ENCODE results near the gene WASF3. TPM values are rescaled to one million over a fixed set of nuclear protein-coding genes. Genes with fewer than 3 reads are reported as not detected.

The WASF3 gene
- polyA plus RNA-seq, 3 donors, result not detected

DNA sequence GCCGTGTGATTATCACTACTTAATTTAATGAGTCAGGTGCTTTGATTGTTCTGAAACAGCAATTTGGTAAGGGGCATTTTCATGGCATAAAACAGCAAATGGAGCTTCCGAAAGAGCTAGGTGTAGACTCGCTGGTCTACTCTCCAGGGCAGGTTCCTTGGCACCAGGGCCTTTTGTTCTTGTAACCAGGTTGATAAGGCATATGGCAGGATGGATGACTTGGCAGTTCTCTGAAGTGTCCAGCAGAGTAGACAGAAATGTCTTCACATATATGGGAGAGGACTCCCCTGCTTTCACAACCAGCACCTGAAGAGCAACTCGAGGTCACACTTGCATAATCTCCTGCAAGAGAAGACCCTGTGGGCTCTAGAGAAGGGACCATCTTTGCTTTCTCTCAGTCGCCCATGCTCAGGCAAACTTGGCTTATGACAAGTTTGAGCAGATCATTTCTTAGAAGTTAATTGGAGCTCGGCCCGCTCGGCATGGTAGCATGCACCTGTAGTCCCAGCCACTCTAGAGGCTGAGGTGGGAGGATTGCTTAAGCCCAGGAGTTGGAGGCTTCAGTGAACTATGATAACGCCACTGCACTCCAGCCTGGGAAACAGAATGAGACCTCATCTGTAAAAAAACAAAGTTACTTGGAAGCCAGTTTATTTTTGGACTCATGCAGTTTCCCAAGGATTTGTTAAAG, 23.3 kb upstream of the WASF3 start:
- TF ChIP-seq, protein P1, sequence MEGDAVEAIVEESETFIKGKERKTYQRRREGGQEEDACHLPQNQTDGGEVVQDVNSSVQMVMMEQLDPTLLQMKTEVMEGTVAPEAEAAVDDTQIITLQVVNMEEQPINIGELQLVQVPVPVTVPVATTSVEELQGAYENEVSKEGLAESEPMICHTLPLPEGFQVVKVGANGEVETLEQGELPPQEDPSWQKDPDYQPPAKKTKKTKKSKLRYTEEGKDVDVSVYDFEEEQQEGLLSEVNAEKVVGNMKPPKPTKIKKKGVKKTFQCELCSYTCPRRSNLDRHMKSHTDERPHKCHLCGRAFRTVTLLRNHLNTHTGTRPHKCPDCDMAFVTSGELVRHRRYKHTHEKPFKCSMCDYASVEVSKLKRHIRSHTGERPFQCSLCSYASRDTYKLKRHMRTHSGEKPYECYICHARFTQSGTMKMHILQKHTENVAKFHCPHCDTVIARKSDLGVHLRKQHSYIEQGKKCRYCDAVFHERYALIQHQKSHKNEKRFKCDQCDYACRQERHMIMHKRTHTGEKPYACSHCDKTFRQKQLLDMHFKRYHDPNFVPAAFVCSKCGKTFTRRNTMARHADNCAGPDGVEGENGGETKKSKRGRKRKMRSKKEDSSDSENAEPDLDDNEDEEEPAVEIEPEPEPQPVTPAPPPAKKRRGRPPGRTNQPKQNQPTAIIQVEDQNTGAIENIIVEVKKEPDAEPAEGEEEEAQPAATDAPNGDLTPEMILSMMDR (IDR thresholded peaks at IDR 0.05), result no peak
- Histone ChIP-seq H4K20me1 (ENCODE audit: insufficient read depth, low read length) (no peaks in the 10 kb centered on the region), H3K36me3 (replicated peaks in 1 of 2; ENCODE audit: control insufficient read depth in 1 of 2, insufficient read depth in 2 of 2, low read length in 2 of 2) (no peaks in the 10 kb centered on the region), H3K27me3 (ENCODE audit: control insufficient read depth in 2 of 2, insufficient read depth in 2 of 2, low read length in 2 of 2) (no peaks in the 10 kb centered on the region), H3K9ac (ENCODE audit: insufficient read depth, low read length, poor library complexity, severe bottlenecking) (no peak overlapping the region), H3K79me2 (ENCODE audit: insufficient read depth, low read length) (no peaks in the 10 kb centered on the region), H3K4me1 (ENCODE audit: control insufficient read depth in 1 of 2, insufficient read depth in 2 of 2, low read length in 2 of 2) (no peaks in the 10 kb centered on the region), H2AFZ (ENCODE audit: insufficient read depth, low read depth, low read length, poor library complexity, severe bottlenecking) (no peak overlapping the region), H3K9me3 (replicated peaks in 1 of 2; ENCODE audit: control insufficient read depth in 1 of 2, insufficient read depth in 1 of 2, low read length in 2 of 2) (no peaks in the 10 kb centered on the region), H3K27ac (ENCODE audit: low read depth in 1 of 2, low read length in 2 of 2) (no peak overlapping the region), H3K4me3 (replicated peaks in 1 of 3; ENCODE audit: low read depth in 2 of 3, low read length in 3 of 3) (no peak overlapping the region), H3K4me2 (replicated peaks; ENCODE audit: extremely low read depth, low read length, poor library complexity, severe bottlenecking) (no peak overlapping the region)
- peaks cover 0 to 2% (median 0%) of the 10 kb centered on the region in 7 donors for H3K9me3 Mint-ChIP-seq
- H3K27ac Mint-ChIP-seq, result peak overlapping the region in 1 of 7 donors; percentile 43
- H3K4me3 Mint-ChIP-seq, result no peak overlapping the region
- no peaks in the 10 kb centered on the region for H3K4me1 Mint-ChIP-seq
- WGBS (ENCODE audit: insufficient coverage), result 90% methylated on average over 7 of the region's 9 CpGs
- intact Hi-C loops (cut with micrococcal nuclease), result no loop called here
- no peak for DNase-seq
- H3K27me3 Mint-ChIP-seq (ENCODE audit: low read depth in 3 of 3), result peaks cover 0 to 2% (median 2%) of the 10 kb centered on the region in 3 donors
- no peaks in the 10 kb centered on the region for H3K36me3 Mint-ChIP-seq

DNA sequence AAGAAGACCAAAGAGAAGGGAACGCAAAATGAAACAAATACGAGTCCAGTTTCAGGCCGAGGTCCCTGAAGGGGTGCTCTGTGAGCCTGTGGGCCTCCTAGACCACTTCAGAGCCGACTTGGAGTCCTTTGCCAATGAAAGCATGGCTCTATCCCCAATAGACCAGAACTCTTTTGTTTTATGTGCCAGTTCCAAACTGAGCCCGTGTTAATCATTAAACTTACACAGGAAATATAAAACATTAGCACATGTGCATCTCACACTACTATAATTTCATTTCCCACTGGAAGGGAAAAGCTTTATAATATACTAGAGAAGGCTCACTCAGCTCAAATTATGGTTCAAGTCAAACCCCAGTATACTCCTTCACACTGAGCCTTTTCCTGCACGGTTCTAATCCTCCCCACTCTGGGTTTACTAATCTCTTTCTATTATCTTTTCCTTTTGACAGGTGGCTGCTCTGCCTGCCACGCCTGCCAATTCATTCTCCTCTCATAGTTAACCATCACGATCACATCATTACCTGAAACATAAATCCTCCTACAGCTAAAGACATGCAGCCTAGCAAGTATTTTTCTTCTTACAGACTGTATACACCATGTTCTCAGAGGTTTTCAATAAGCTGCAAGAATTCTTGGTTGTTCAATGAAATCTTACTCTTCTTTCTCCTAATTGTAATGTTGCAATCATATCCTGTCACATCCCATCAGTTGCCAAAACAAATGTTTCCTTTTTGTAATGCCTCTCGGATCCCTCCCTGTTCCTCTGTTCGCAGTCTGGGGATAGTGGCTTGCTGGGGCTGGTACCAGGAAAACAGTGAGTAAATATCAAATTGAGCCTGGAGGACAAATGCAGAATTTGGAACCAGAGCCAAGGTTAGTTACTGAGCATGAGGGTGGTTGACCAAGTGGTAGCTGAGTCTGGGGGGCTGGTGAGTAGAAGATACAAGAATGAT, 18.8 kb upstream of the WASF3 start:
- H3K4me3 Mint-ChIP-seq, result no peak overlapping the region
- Histone ChIP-seq H4K20me1 (ENCODE audit: insufficient read depth, low read length) (no peaks in the 10 kb centered on the region), H3K4me2 (replicated peaks; ENCODE audit: extremely low read depth, low read length, poor library complexity, severe bottlenecking) (no peak overlapping the region), H3K27ac (ENCODE audit: low read depth in 1 of 2, low read length in 2 of 2) (no peak overlapping the region), H3K9ac (ENCODE audit: insufficient read depth, low read length, poor library complexity, severe bottlenecking) (no peak overlapping the region), H3K9me3 (replicated peaks in 1 of 2; ENCODE audit: control insufficient read depth in 1 of 2, insufficient read depth in 1 of 2, low read length in 2 of 2) (no peaks in the 10 kb centered on the region), H3K4me1 (ENCODE audit: control insufficient read depth in 1 of 2, insufficient read depth in 2 of 2, low read length in 2 of 2) (no peaks in the 10 kb centered on the region), H3K27me3 (ENCODE audit: control insufficient read depth in 2 of 2, insufficient read depth in 2 of 2, low read length in 2 of 2) (no peaks in the 10 kb centered on the region), H3K36me3 (replicated peaks in 1 of 2; ENCODE audit: control insufficient read depth in 1 of 2, insufficient read depth in 2 of 2, low read length in 2 of 2) (no peaks in the 10 kb centered on the region), H2AFZ (ENCODE audit: insufficient read depth, low read depth, low read length, poor library complexity, severe bottlenecking) (no peak overlapping the region), H3K79me2 (ENCODE audit: insufficient read depth, low read length) (no peaks in the 10 kb centered on the region), H3K4me3 (replicated peaks in 1 of 3; ENCODE audit: low read depth in 2 of 3, low read length in 3 of 3) (no peak overlapping the region)
- DNase-seq, result no peak
- H3K4me1 Mint-ChIP-seq, result no peaks in the 10 kb centered on the region
- intact Hi-C loops (cut with micrococcal nuclease), result no loop called here
- TF ChIP-seq, protein P1 (IDR thresholded peaks at IDR 0.05), result no peak
- no peak overlapping the region for H3K27ac Mint-ChIP-seq
- peaks cover 0 to 3% (median 0%) of the 10 kb centered on the region in 7 donors for H3K9me3 Mint-ChIP-seq
- WGBS (ENCODE audit: insufficient coverage), result 62% methylated on average over 8 of the region's 10 CpGs
- H3K36me3 Mint-ChIP-seq, result no peaks in the 10 kb centered on the region
- peaks cover 2 to 8% (median 5%) of the 10 kb centered on the region in 3 donors for H3K27me3 Mint-ChIP-seq (ENCODE audit: low read depth in 3 of 3)

Measured in CD14-positive monocyte (primary cell).